ENCODE data around the gene HLX. TPM values are rescaled to one million over a fixed set of nuclear protein-coding genes. Genes with fewer than 3 reads are reported as not detected.

Gene HLX
- total RNA-seq, 1 donor from 2014 or later = 4.0 TPM

- no peak for DNase-seq (ENCODE audit: low read depth)
Measured at GRCh38 chr1:220880726-220881506, 1.7 kb downstream of the HLX start.

- no peak for DNase-seq (ENCODE audit: low read depth)
Measured at GRCh38 chr1:220882061-220882891, 3.0 kb downstream of the HLX start.

GRCh38 chr1:220884109-220884980, 5.1 kb downstream of the HLX start:
- DNase-seq (ENCODE audit: low read depth) = no peak

GRCh38 chr1:220884981-220885918, 6.0 kb downstream of the HLX start:
- DNase-seq (ENCODE audit: low read depth) = no peak

GRCh38 chr1:220885971-220886370, 6.7 kb downstream of the HLX start:
- no peak for DNase-seq (ENCODE audit: low read depth)

- no peak for DNase-seq (ENCODE audit: low read depth)
Measured at GRCh38 chr1:220886470-220887201, 7.4 kb downstream of the HLX start.

- no peak for DNase-seq (ENCODE audit: low read depth)
Measured at GRCh38 chr1:220887202-220887519, 7.9 kb downstream of the HLX start.

GRCh38 chr1:220887520-220888416, 8.5 kb downstream of the HLX start:
- no peak for DNase-seq (ENCODE audit: low read depth)

- DNase-seq (ENCODE audit: low read depth) = no peak
Measured at GRCh38 chr1:220888417-220888986, 9.3 kb downstream of the HLX start.

GRCh38 chr1:220889333-220889732, 10.1 kb downstream of the HLX start:
- DNase-seq (ENCODE audit: low read depth) = no peak

- no peak for DNase-seq (ENCODE audit: low read depth)
Measured at GRCh38 chr1:220889848-220890287, 10.6 kb downstream of the HLX start.

- DNase-seq (ENCODE audit: low read depth) = no peak
Measured at GRCh38 chr1:220890602-220891001, 11.4 kb downstream of the HLX start.

GRCh38 chr1:220891224-220892085, 12.2 kb downstream of the HLX start:
- no peak for DNase-seq (ENCODE audit: low read depth)

GRCh38 chr1:220892086-220892376, 12.8 kb downstream of the HLX start:
- no peak for DNase-seq (ENCODE audit: low read depth)

- DNase-seq (ENCODE audit: low read depth) = no peak
Measured at GRCh38 chr1:220892997-220893700, 13.9 kb downstream of the HLX start.

- no peak for DNase-seq (ENCODE audit: low read depth)
Measured at GRCh38 chr1:220893701-220894024, 14.4 kb downstream of the HLX start.

Measured in myocyte (in vitro differentiated cells).